ENCODE data around the gene GALNT14.

GALNT14 gene

DNA sequence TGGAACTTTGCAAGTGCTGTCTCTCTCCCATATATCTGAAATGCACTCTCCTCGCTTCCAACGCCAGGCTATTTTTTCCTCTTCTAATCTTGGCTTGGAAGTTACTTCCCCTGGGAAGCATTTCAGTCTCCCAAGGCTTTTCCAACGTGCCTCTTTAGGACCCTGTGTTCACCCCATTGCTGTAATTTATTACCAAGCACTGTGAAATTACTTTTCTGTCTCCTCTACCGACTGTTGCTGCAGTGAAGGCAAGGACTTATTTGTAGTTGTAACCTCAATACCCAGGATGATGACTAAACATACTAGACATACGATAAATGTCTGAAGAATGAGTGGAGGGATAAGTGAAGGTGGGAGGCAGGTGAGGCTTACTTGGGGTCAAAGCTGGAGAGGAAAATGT, 163.7 kb downstream of the GALNT14 start:
- DNase-seq (ENCODE audit: low read depth in 3 of 3): no peak

DNA sequence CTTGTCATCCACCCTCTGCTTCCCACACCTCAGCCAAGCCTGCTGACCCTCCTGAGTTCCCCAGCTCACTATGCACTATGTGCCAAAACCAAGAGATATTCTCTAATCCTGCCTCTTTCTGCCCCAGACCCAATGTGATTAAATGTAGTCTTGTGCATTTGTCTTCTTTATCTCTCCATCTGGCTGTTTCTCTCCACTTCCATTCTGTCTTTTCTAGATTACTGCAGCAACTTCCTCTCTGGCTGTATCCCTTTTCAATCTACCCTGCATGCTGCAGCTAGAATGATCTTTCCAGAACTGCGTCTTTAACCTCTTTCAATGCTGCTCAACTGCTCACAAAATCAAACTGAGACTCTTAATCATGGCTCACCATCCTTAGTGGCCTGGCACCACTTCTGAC, 164.1 kb downstream of the GALNT14 start:
- no peak for DNase-seq (ENCODE audit: low read depth in 3 of 3)

DNA sequence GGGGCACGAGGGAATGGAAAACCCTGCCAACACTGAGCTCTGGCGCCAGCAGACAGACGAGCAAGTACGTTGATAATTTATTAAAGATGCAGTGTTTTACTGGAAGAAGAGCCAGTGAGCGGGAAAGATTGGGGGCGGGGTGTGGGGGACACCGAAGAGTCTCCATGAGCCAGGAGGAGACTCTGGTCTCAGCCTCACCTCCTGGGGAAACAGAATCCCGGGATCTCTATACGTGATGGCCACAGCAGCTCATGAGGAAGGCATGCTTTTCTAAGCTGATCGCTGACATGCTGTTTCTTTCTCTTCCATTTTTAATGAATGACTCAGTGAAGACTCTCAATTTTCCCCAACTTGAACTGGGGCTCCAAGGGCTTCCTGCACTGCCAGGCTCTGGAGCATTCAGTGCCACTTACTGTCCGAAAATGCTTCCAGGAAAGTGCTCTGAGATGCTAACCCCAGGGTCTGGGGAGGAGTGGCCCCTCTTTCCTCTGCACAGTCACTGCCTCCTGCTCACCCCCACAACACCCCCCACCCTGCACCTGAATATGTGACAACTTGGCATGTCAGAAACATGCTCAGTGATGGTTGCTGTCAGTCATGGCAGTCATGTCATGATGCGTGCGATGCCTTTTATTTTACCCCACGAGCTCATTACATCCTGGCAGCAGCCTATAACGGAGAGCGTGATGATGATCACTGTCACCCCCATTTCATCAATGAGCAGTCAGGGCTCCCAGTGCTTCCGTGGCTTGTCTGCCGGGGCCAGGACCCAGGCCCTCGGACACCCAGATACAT, 166.8 kb downstream of the GALNT14 start:
- no peak for DNase-seq (ENCODE audit: low read depth in 3 of 3)

DNA sequence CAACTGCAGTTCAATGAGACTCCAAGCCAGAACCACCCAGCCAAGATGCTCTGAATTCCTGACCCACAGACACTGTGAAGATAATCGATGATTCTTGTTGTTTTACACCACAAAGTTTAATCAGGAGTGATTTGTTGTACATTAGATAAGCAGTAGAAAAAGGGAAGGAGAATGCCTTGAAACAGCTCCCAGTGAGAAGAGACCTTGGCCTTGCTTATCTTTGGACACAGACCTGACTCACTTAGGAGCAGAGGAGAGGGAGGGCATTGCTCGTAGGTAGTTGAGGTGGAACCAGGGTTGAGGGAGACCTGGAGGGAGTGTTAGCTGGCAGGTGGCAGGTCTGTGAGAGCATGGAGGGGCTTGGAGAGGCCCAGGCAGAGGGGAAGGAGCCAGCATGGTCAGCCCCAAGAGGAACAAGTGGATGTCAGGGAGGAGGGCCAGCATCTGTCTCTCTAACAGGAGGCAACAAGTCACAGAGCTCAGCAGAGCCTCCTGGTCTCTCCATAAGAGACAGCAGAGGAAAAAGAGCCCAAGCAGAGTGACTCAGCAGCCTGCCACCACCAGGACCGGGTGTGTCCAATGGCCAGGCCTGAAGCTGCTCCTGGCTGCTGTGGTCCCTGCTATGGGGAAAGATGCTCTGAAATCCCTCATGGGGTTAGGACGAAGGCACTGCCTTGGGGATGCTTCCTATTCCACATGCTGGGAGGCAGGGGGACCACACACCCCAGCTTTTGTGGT, 169.4 kb downstream of the GALNT14 start:
- DNase-seq (ENCODE audit: low read depth in 3 of 3): no peak

DNA sequence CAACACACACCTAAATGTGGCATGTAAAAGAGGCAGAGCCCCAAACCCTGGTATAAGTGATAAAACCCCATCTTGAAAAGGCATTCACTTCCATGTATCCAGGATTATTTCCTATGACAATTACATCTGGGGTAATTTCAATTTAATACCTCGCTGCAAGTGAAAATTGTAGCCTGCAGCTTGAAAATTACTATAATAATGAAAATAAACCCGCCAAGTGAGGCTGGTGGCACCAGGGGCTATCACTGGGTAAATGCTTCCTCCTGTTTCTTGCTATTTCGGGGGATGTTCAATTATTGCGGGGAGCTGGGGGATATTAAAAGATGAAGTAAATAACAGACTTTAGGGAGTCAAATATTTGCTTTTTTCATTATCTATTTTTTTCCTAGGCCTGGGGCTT, 171.5 kb downstream of the GALNT14 start:
- no peak for DNase-seq (ENCODE audit: low read depth in 3 of 3)

DNA sequence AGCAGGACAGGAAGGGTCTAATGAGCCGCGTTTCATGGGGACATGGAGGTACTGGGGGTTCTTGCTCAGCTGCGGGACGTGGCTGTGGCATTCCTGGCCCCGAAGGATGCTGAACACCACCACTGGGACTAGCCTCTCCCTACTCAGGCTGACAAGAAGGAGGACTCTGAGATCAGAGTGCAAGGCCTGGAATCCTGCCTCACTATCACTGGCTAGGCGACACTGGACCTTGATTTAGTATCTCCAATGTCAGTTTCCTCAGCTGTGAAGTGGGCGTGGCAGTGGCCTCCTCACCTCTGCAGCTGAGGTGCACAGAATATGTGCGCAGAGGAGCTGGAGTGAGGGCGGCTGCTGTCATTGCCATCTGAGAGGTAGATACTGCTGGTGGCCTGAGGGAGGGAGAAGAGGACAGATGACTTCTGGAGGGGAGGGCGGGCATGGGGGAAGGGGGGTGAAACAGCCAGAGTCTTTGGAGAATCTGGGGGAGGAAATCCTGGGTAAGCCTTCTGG, 173.2 kb downstream of the GALNT14 start:
- DNase-seq (ENCODE audit: low read depth in 3 of 3): no peak

DNA sequence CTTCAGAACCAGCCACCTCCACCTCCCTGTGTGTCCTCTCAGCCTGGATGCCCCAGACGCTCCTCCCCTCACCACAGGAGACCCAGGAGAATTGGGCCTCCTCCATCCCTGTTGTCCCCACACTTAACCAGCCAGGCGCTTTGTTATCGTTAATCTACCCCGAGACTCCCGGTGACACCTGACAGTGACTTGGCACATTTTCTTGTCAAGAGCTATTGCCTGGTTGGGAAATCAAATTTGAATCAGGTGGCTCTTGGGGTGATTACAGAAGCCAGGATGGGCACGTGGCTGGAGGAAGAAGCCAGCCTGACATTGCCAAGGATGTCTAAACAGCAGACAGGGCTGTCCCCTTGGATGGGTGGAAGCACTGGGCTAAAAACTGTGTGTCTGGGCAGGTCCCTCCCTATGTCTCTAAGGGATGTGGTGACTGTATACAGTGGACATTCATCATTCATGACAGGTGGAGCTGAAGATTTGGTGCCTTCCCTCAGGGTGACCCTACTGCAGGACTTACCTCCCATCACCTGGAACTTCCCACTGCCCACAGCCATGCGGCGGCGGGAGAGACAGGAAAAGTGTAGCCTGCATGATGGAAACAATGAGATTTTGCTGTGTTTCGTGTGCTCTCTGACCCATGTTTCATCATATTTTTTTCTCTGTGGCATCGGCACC, 173.8 kb downstream of the GALNT14 start:
- no peak for DNase-seq (ENCODE audit: low read depth in 3 of 3)

DNA sequence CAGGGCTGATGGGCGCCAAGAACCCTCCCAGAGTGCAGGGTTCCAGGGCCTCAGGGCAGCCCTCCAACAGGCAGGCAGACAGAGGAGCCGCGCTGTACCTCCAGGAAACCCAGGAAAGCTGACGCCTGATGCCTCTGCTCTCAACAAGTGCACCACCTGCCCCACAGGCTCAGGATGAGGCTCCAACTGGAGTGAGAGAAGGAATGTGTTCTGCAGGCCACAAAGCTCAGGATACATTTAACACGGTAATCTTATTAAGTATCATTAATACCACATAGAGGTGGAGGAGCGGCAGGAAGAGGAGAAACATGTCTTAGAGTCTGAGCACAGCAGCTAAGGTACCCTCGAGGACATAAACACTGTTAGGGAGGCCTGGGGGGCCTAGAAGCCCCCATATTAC, 175.1 kb downstream of the GALNT14 start:
- no peak for DNase-seq (ENCODE audit: low read depth in 3 of 3)

DNA sequence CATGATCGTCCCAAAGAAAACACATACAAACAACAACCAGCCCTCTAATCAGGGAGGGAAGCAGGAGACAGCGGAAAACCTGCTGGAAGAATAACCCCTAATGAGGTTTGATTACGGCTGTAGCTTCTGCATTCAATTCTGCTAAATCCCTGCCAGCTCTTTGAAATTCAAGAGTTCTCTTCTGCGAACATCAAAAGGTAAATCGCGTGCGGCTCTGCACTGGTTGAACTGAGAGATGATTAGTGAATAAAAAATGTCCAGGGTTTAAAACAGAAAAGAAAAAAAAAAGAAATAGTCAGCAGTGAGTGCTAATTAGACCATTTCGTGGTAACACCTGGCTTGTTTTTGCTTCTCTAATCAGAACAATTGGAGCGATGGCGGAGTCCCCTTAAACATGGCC, 178.0 kb downstream of the GALNT14 start:
- no peak for DNase-seq (ENCODE audit: low read depth in 3 of 3)

DNA sequence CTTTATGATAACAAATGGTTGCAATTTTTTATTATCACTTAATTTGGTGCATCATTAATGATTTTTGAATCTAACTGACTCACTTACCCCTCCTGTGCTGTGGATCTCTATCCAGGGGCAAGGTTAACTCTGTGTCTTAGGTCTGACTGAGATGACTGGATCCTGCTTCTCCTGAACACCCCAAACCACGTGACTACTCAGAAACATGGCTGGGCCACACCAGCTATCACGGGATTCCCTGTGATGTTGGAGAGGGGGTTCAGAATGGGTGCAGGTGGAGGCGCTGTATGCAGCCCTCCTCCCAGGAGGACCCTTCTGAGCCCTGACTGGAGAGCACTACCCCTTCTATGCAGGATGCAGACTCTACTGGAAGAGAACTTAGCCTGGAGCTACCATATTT, 178.6 kb downstream of the GALNT14 start:
- DNase-seq (ENCODE audit: low read depth in 3 of 3): no peak

DNA sequence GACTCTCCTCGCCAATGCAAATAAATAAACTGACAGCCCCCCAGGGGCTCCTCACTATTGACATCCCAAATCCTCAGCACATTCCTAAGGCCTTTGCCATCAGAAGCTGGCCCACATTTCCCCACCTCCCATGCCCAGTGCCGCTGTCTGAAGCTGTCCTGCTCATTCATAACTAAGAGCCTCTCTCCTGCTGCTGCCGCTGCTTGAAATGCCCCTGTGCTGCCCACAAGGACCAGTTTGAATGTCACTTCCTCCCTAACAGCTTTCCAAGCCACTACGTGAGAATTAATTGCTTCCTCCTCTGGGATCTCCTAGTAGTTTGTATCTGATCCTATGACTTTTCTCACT, 179.3 kb downstream of the GALNT14 start:
- no peak for DNase-seq (ENCODE audit: low read depth in 3 of 3)

DNA sequence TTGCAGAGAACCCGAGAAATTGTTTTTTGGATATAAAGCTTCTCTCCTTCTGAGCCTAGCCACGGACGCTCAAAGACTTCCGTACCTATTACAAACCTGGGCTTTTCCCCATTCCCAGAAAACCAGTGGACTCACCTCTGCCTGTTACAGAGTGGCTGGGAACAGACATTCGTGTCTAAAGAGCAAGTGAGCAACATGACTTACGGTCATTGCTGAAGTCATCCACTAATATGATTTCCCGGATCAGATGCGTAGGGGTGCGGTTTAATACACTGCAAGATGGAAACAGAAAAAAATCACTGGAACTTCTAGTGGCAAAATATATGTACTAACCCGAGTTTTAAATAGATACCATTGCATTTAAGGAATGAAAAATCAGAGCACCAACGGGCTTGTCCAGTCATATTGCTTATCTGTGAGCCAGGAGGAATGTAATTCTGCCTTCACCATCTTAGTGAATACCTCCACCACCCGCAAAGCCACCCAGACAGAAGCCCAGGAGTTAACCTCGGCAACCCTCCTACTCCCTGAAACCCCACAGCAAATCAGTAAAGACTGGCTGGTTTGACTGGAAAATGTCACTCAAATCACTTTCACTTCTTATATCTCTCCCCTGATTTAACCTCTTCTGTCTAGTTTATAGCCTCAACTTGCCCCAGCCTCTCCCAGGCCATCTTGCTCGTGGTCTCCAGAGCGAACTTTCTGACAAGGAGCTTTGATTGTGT, 179.9 kb downstream of the GALNT14 start:
- DNase-seq (ENCODE audit: low read depth in 3 of 3): no peak

DNA sequence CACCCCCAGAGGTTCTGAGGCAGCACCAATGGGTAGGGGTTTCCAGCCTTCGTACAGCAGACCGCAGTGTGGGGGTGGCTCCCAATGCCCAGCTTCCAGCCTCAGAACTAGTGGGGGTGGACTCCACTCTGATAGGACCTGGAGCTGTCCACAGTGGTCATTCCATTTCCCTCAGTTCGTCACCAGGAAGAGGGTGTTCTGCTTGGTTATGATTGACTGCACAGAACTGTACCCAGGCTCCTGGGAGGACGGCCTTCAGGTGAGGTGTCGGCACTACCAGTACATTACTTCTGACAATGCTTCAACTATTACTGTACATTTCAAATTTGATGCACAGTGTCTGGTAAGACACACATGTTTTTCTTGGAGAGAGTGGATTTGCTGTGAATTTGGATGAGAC, 180.6 kb downstream of the GALNT14 start:
- no peak for DNase-seq (ENCODE audit: low read depth in 3 of 3)

DNA sequence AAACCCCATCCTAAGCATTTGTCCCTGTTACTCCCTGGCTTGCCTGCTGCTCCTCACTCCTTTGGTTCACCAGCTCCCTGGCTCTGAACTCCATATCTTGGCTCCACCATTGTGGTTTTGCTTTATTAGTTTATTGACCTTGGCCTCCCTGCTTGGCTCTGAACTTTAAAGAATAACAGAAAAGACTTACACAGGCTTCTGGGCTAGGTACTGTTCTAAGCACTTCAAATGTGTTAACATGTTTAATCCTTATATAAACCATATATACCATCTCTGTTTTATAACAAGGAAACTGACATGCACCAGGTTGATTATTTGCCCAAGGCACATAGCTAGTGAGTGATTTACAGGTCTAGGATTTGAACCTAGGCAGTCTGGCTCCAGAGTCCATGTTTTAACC, 181.2 kb downstream of the GALNT14 start:
- no peak for DNase-seq (ENCODE audit: low read depth in 3 of 3)

DNA sequence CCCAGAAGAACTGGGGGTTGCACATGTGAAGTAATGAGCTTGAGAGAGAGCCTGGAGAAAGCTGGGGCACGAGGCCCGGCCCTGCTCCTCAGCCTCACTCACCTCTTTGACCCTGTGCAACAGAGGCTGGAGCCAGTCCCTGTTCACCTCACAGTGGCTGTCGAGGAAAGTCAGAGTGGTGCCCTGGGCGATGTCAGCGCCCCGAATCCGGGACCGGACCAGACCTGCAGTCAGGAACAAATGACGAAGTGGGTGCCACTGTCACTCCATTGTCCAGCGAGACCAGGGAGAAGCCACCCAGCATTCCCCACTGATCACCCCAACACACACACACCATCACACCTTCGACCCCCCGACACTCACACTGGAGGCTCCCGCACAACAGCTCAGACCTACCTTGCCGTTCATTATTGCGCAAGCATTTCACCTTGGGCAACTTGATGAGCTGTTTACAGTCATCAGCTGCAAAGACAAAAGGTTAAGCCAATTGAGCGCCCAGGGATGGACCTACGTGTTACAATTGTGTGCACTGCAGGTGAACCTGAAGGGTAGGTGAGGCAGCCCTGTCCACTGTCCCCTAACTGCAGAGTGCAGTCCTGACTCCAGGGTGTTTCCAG, 182.6 kb downstream of the GALNT14 start:
- DNase-seq (ENCODE audit: low read depth in 3 of 3): no peak

DNA sequence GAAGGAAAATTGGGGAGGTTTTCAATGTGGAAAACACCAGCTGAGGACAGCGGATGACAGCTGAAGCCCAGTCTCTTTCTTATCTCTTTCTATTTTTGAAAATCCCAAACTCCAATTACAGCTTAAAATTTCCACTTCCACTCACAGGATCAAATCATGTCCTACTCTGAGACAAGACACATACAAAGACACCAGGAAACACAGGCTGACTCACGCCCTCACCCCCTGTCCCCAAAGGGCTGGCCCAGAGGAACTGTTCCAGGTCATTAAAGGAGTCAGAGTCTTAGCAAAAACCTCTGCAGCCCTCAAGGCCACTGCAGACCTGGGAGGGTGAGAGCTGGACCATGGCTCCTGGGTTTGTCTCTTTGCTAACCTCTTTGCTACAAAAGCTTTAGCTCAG, 187.9 kb downstream of the GALNT14 start:
- no peak for DNase-seq (ENCODE audit: low read depth in 3 of 3)

DNA sequence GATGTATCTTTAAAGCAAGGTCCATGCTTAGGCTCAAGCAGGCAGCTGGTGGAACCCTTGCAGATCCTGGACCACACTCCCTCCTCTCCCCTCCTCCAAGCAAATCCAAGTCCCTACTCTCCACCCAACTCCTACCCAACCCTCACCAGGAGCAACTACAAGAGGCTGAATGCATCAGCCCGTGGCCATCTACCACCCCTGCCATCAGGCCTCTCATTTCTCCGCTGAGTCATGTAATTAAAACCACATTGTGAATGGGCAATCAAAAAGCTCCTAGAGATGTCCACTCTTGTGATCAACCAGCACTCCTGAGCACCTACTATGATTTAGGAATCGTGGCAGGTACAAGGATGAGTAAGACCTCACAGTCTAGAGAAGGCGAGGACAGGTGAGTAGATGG, 188.8 kb downstream of the GALNT14 start:
- no peak for DNase-seq (ENCODE audit: low read depth in 3 of 3)

DNA sequence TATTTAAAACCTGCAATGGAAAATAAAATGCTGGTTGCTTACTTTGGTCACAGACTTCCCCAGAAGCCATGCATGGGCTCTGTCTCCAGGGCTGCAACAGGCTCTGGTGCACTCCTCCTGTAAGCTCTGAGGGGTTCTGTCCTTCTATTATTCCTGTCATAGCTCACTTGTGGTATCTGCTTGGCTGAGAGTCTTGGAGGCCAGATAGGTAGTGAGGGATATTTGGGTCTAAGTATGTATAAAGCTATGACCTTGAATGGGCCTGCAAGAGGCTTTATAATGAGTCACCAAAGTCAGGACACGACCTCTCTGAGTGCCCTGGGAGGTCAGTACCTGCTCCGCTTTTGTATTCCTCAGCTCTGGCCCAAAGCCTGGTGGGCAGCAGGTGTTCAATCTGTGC, 189.4 kb downstream of the GALNT14 start:
- no peak for DNase-seq (ENCODE audit: low read depth in 3 of 3)

DNA sequence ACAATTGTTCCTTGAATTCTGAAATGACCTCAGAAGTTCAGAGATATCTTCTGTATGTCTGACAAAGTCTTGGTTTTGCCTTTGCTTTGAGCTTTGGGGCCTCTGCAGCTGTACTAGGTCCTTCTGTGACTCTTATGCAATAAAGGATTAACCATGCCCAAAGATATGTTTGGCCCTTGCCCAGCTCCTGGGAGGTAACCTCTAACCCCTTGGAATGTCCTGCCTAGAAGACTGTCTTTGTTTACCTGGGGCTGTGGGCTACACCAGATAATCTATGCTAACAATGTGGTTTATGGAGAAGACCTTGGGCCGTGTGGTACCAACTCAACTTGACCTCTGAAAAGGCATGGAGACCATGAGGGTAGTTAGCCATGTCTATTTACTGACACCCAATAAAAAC, 190.1 kb downstream of the GALNT14 start:
- no peak for DNase-seq (ENCODE audit: low read depth in 3 of 3)

DNA sequence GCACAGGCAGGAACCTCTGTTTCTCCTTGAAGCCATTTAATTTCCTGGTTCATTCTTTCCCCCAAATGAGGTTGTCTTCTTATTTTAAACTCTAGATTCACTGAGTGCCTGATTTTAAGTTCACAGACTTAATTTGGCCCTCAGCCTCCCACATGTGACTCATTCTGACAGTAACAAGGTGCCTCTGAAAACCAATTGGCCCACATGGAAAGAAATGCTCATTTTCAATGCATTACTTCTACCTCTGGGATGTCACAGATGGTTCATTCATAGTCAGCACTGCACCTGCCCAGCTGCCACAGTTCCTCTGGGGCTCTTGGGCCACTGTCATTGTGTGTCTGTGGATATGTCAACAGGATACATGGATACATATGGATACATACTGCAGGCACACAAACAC, 190.6 kb downstream of the GALNT14 start:
- no peak for DNase-seq (ENCODE audit: low read depth in 3 of 3)

DNA sequence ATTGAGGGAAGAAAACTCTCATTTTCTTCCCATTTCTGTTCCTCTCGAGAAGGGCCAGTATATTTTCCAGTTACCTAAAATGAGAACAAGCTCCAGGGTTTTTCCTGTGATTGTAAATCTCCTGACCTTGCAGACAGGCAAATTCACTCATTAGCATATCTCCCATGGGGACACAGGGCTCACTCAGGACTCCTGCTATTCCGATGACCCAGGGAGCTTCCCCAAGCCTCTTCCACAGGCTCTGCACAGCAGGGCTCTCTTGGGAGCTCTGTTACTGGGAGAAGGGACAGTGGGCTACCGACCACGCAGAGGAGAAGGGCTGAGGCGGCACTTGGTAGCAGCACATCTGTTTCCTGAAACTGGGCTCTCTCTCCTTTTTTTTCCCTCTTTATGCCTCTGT, 195.8 kb downstream of the GALNT14 start:
- no peak for DNase-seq (ENCODE audit: low read depth in 3 of 3)

DNA sequence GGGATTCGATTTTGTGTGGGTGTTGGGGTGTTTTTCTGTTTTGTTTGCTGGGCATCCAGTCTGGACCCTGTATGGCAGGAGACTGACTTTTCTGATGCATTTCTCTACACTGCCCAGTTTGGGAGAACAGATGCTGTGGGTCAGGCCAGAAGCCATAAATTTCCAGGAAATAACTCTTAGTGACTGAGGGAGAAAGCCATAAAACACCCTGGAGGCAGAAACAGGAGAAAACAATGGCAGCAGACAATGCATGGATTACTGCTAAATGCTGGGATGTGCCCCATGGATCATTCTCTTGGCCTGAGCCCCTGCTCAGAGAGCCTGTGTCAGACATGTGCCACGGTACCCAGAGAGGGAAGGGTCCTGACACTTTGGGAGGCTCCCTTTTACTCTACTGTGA, 197.4 kb downstream of the GALNT14 start:
- DNase-seq (ENCODE audit: low read depth in 3 of 3): no peak
